ENCODE measurements around the gene NEK11. TPM values are rescaled to one million over a fixed set of nuclear protein-coding genes. Genes with fewer than 3 reads are reported as not detected.

Gene NEK11
- total and polyA plus RNA-seq, 4 donors, result 4.0 to 36.3 (median 9.8) TPM

DNA sequence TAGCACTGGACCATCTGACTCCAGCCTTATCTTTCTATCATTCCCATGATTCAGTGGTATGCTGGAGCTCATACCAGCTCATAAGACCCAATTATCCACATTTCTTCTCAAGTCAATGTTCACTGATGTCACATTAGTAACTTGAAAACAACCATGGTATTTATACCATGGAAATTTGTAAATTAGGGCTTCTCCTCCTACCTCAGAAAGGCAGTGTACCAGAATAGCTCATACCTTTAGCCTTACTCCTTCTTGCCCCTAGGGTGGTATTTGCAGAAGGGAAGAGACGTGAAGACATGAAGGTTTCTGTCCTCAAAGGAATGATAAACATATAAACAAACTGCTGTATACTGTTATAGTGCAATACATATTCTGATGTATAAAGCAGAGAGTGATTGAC, 114.2 kb downstream of the NEK11 start:
- TF ChIP-seq, protein P1, sequence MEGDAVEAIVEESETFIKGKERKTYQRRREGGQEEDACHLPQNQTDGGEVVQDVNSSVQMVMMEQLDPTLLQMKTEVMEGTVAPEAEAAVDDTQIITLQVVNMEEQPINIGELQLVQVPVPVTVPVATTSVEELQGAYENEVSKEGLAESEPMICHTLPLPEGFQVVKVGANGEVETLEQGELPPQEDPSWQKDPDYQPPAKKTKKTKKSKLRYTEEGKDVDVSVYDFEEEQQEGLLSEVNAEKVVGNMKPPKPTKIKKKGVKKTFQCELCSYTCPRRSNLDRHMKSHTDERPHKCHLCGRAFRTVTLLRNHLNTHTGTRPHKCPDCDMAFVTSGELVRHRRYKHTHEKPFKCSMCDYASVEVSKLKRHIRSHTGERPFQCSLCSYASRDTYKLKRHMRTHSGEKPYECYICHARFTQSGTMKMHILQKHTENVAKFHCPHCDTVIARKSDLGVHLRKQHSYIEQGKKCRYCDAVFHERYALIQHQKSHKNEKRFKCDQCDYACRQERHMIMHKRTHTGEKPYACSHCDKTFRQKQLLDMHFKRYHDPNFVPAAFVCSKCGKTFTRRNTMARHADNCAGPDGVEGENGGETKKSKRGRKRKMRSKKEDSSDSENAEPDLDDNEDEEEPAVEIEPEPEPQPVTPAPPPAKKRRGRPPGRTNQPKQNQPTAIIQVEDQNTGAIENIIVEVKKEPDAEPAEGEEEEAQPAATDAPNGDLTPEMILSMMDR (IDR thresholded peaks at IDR 0.05; ENCODE audit: control extremely low read depth, extremely low read depth), result no peak
- WGBS, 2 donors, result 94 to 100% methylated on average over 1 of the region's 1 CpG
- Histone ChIP-seq H3K36me3 (ENCODE audit: control insufficient read depth in 4 of 4, insufficient read depth in 4 of 4, low read length in 4 of 4) (no peaks in the 10 kb centered on the region), H3K27me3 (ENCODE audit: control insufficient read depth in 3 of 3, insufficient read depth in 3 of 3, low read length in 2 of 3) (no peaks in the 10 kb centered on the region), H3K27ac (ENCODE audit: low read depth in 1 of 2, low read length in 1 of 2) (no peak overlapping the region), H3K9ac (ENCODE audit: insufficient read depth in 1 of 2, low read length in 2 of 2) (no peak overlapping the region), H3K9me3 (ENCODE audit: control insufficient read depth in 4 of 4, insufficient read depth in 3 of 4, low read length in 3 of 4) (peaks cover 0 to 4% (median 0%) of the 10 kb centered on the region in 4 donors), H3K4me1 (ENCODE audit: control insufficient read depth in 5 of 5, insufficient read depth in 5 of 5, low read length in 5 of 5) (no peaks in the 10 kb centered on the region), H3K4me3 (no peak overlapping the region)
- DNase-seq (no peak), ATAC-seq (ENCODE audit: insufficient read depth, low FRiP score) (no peak)

- Histone ChIP-seq H3K9ac (ENCODE audit: insufficient read depth in 1 of 2, low read length in 2 of 2) (no peak overlapping the region), H3K4me1 (ENCODE audit: control insufficient read depth in 5 of 5, insufficient read depth in 5 of 5, low read length in 5 of 5) (no peaks in the 10 kb centered on the region), H3K4me3 (no peak overlapping the region), H3K27me3 (ENCODE audit: control insufficient read depth in 3 of 3, insufficient read depth in 3 of 3, low read length in 2 of 3) (no peaks in the 10 kb centered on the region), H3K36me3 (ENCODE audit: control insufficient read depth in 4 of 4, insufficient read depth in 4 of 4, low read length in 4 of 4) (no peaks in the 10 kb centered on the region), H3K27ac (ENCODE audit: low read depth in 1 of 2, low read length in 1 of 2) (no peak overlapping the region), H3K9me3 (ENCODE audit: control insufficient read depth in 4 of 4, insufficient read depth in 3 of 4, low read length in 3 of 4) (peaks cover 0 to 4% (median 0%) of the 10 kb centered on the region in 4 donors)
- no peak for ATAC-seq (ENCODE audit: insufficient read depth, low FRiP score)
- TF ChIP-seq, protein P1 (IDR thresholded peaks at IDR 0.05; ENCODE audit: control extremely low read depth, extremely low read depth), result no peak
- no peak for DNase-seq
- WGBS, 2 donors, result 95 to 97% methylated on average over 2 of the region's 2 CpGs
Measured at GRCh38 chr3:131141770-131142169, 115.1 kb downstream of the NEK11 start.

- ATAC-seq (ENCODE audit: insufficient read depth, low FRiP score), result no peak
- H3K9me3 ChIP-seq (ENCODE audit: control insufficient read depth in 4 of 4, insufficient read depth in 3 of 4, low read length in 3 of 4), result peaks cover 0 to 4% (median 0%) of the 10 kb centered on the region in 4 donors
- no peaks in the 10 kb centered on the region for H3K27me3 ChIP-seq (ENCODE audit: control insufficient read depth in 3 of 3, insufficient read depth in 3 of 3, low read length in 2 of 3)
- no peaks in the 10 kb centered on the region for H3K36me3 ChIP-seq (ENCODE audit: control insufficient read depth in 4 of 4, insufficient read depth in 4 of 4, low read length in 4 of 4)
- no peak overlapping the region for H3K27ac ChIP-seq (ENCODE audit: low read depth in 1 of 2, low read length in 1 of 2)
- no peaks in the 10 kb centered on the region for H3K4me1 ChIP-seq (ENCODE audit: control insufficient read depth in 5 of 5, insufficient read depth in 5 of 5, low read length in 5 of 5)
- peak in 2 of 3 donors; percentile 10 to 32 for DNase-seq
- H3K4me3 ChIP-seq, result no peak overlapping the region
- H3K9ac ChIP-seq (ENCODE audit: insufficient read depth in 1 of 2, low read length in 2 of 2), result no peak overlapping the region
- TF ChIP-seq, protein P1 (IDR thresholded peaks at IDR 0.05; ENCODE audit: control extremely low read depth, extremely low read depth), result no peak
- 92 to 95% methylated on average over 1 of the region's 1 CpG for WGBS, 2 donors
Measured at GRCh38 chr3:131142580-131142979, 115.9 kb downstream of the NEK11 start.

DNA sequence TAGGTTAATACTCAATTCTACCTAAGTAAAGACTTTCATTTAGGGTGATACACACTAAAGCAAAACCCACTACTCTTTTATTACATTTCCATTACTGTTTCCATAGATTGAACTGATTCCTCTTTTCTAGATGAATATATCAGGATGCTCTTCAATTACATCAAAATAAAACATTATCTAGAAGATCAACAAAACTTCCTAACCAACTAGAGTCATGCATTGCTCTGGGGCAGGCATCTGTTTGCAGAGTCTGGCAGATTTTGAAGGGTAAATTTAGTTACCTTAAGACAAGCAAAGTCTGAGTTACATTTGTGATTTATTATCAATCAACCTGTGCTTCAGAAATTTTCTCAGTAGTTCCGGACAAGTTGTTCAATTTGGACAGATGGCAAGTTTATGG, 117.1 kb downstream of the NEK11 start:
- WGBS, 2 donors, result 81 to 91% methylated on average over 1 of the region's 1 CpG
- H3K36me3 ChIP-seq (ENCODE audit: control insufficient read depth in 4 of 4, insufficient read depth in 4 of 4, low read length in 4 of 4), result no peaks in the 10 kb centered on the region
- no peak overlapping the region for H3K27ac ChIP-seq (ENCODE audit: low read depth in 1 of 2, low read length in 1 of 2)

More for the DNA sequence above, 117.1 kb downstream of the NEK11 start:
- no peak overlapping the region for H3K4me3 ChIP-seq
- ATAC-seq (ENCODE audit: insufficient read depth, low FRiP score), result no peak
- no peak overlapping the region for H3K9ac ChIP-seq (ENCODE audit: insufficient read depth in 1 of 2, low read length in 2 of 2)
- no peaks in the 10 kb centered on the region for H3K4me1 ChIP-seq (ENCODE audit: control insufficient read depth in 5 of 5, insufficient read depth in 5 of 5, low read length in 5 of 5)
- H3K9me3 ChIP-seq (ENCODE audit: control insufficient read depth in 4 of 4, insufficient read depth in 3 of 4, low read length in 3 of 4), result peaks cover 0 to 4% (median 0%) of the 10 kb centered on the region in 4 donors
- DNase-seq, result no peak
- H3K27me3 ChIP-seq (ENCODE audit: control insufficient read depth in 3 of 3, insufficient read depth in 3 of 3, low read length in 2 of 3), result no peaks in the 10 kb centered on the region
- TF ChIP-seq, protein P1 (IDR thresholded peaks at IDR 0.05; ENCODE audit: control extremely low read depth, extremely low read depth), result no peak

Data from lung (tissue), 12 donors.